GM13976 (cell line): ENCODE measurements around the gene DISP2.

ENCODE experiments used
- DNase-seq: peaks from one replicate; pipeline ENCODE4 v3.0.0; 2012; ENCODE audit warnings: low spot score
- CTCF ChIP-seq: IDR thresholded peaks from 2 replicates; pipeline ENCODE4 v1.5.1; 2012; ENCODE audit warnings: borderline replicate concordance, mild to moderate bottlenecking; ENCODE audit not compliant: insufficient read depth; ENCODE audit errors: extremely low read depth, missing control alignments, control extremely low read depth
- in situ Hi-C: fragments of 300-500 bp; cut with MboI; formaldehyde crosslinking; loops from one replicate; pipeline ENCODE4 v1.12.0; 2022; ENCODE audit warnings: low sequenced_read_pairs, mixed read lengths, inconsistent platforms; ENCODE audit not compliant: unreplicated experiment

Gene DISP2

DNA sequence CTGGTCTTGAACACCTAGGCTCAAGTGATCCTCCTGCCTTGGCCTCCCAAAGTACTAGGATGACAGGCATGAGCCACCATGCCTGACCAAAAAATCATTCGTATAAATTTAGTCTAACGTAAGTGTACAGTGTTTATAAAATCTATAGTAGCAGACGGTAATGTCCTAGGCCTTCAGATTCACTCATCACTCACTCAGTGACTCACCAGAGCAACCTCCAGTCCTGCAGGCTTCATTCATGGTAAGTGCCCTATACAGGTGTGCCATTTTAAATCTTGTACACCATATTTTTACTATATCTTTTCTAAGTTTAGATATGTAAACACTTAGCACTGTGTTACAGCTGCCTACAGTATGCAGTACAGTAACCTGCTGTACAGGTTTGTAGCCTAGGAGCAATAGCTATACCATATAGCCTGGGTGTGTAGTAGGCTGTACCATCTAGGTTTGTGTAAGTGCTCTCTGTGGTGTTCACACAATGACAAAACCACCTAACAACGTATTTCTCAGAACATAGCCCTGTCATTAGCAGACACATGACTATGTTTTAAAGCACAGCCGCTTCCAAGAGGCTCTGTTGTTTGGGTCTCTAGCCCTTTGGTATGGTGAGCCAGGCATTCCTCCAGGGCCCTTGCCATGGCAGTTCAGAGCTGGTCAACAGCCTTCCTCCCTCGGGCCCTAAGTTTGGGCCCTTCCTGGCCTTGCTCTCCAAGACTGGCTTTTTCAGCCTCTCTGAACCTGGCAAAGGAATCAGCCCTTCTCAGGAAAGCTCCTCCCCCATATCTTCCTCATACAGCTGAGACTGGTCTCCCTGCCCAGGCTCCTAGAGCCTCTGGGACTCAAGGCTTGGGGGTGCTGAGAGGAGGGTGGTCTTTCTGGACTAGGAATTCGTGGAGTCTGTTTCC lies 15.4 kb upstream of the DISP2 start:
- DNase-seq = no peak
- in situ Hi-C loops = no loop called here
- no peak for TF ChIP-seq CTCF

GRCh38 chr15:40343512-40343911 lies 14.5 kb upstream of the DISP2 start:
- in situ Hi-C loops = no loop called here
- DNase-seq = no peak
- TF ChIP-seq CTCF = no peak

- in situ Hi-C loops = no loop called here
- DNase-seq = no peak
- TF ChIP-seq CTCF = no peak
Observed at GRCh38 chr15:40344217-40344616, 13.8 kb upstream of the DISP2 start.

GRCh38 chr15:40344631-40345120 lies 13.3 kb upstream of the DISP2 start:
- peak; percentile 79 for TF ChIP-seq CTCF
- in situ Hi-C loops = loop anchor here (5.0 kb wide), 1 partner anchor 78 kb away; no protein-coding TSS in a partner anchor
- DNase-seq = peak; percentile 89

DNA sequence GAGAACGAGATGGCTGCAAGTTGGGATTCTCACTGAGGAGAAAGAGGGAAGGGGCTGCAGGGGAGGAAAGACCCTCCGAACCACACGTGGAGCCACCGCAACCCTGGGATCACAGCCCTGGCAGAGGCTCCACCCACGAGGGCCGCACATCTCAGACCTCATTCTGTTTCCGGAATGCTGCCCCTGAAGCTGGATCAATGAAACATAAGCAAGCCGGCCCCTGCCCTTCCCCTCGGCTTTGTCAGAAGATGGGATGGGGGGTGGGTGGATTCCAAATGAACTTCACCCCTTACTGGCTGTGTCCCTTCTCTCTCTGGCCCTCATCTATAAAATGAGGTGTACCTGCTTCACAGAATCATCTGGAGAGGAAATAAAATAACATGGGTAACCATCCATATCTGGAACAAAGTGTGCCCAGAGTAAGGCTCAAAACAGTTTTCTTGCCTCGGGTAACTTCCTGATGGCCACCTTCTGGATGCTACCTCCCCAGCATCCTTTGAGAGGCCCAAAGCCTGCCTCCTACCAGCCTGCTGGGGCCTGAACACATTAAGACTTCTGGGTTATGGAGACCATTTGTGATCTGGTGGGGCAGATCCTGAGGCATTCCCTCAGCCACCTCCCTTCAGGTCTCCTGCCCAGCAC lies 12.7 kb upstream of the DISP2 start:
- no peak for DNase-seq
- no peak for TF ChIP-seq CTCF
- in situ Hi-C loops = loop anchor here (5.0 kb wide), 1 partner anchor 77 kb away; no protein-coding TSS in a partner anchor

DNA sequence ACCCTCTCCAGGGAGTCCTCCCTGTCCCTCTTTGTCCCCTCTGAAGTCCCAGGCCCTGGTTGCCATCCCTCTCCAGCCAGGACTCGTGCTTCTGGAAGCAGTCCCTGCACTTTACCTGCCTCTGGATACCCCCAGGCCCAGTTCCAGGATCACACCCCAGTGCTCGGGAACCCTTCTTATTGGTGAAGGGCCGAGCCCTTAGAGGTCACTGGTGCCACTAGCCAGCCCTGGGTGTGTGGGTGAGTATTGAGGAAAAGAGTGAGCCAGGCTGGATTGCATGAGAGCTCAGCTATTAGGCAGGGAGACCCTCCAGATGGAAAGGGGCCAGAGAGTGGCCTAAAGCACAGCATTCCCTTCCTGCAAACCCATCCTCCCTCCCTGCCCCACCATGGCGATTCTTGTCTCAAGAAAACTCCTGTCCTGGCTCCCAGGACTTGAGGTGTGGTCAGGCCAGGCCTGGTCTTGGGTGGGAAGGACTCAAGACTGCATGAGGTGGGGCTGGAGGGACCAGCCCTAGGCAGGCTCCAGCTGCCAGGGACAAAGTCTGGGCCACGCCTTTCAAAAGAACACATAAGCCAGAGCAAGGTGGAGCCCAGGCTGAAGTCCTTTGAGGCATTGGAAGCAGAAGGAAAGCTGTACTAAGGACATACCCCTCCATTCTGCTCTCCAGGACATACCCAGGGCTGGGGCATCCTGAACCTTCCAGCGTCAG lies 12.0 kb upstream of the DISP2 start:
- DNase-seq = no peak
- no peak for TF ChIP-seq CTCF
- in situ Hi-C loops = loop anchor here (5.0 kb wide), 1 partner anchor 76 kb away; no protein-coding TSS in a partner anchor
